B cell (primary cell): ENCODE results near the gene TRMT112. TPM values are rescaled to one million over a fixed set of nuclear protein-coding genes. Genes with fewer than 3 reads are reported as not detected.

Source experiments
- ATAC-seq: fragments of 200-7000 bp; cut with Tn5 transposase; one replicate; pipeline ENCODE4 v1.10.0; 2021; ENCODE audit warnings: low read depth, mild to moderate bottlenecking, moderate number of reproducible peaks, moderate library complexity
- CTCF ChIA-PET: fragments of 350-600 bp; sonication (Branson Sonifier 250); formaldehyde crosslinking; loops from one replicate; lab custom pipeline; 2021; ENCODE audit warnings: antibody characterized with exemption, inconsistent platforms; lab: Charles Lee
- POLR2A ChIA-PET: fragments of 350-600 bp; sonication (Branson Sonifier 250); formaldehyde crosslinking; loops from one replicate; lab custom pipeline; 2021; ENCODE audit warnings: antibody characterized with exemption; lab: Charles Lee
- DNase-seq: peaks from one replicate; pipeline ENCODE4 v3.0.0; 2013
- H2AFZ ChIP-seq: 2 replicates; pipeline ENCODE4 v1.6.1; 2012; ENCODE audit warnings: mild to moderate bottlenecking, low read depth, low read length; ENCODE audit not compliant: insufficient read depth, poor library complexity, severe bottlenecking
- H3K27ac ChIP-seq, 2 donors: 1 replicate in 1 of 2; 2 replicates in 1 of 2; pipeline ENCODE4 v1.5.1; 2012 to 2013; ENCODE audit warnings: low read length in 2 of 2, mild to moderate bottlenecking in 2 of 2, moderate library complexity in 1 of 2
- H3K27me3 ChIP-seq, 4 experiments: fragments of 200-600 bp in 1 of 4; sonication (generic) in 1 of 4; replicated peaks in 1 of 4; 1 replicate in 2 of 4; 2 replicates in 2 of 4; pipeline versions ENCODE4 v1.6.1 to v1.7.0; 2013 to 2016; ENCODE audit warnings: low read length in 3 of 4, mild to moderate bottlenecking in 2 of 4, mixed read lengths in 1 of 4, moderate library complexity in 1 of 4; ENCODE audit not compliant: insufficient read depth in 4 of 4, control insufficient read depth in 3 of 4; ENCODE audit errors: control extremely low read depth in 1 of 4
- H3K36me3 ChIP-seq, 2 experiments: replicated peaks in 1 of 2; 1 replicate in 1 of 2; 2 replicates in 1 of 2; pipeline versions ENCODE4 v1.6.1 to v1.7.1; 2013; ENCODE audit warnings: low read length in 1 of 2; ENCODE audit not compliant: insufficient read depth in 2 of 2, control insufficient read depth in 1 of 2; ENCODE audit errors: control extremely low read depth in 1 of 2, extremely low read depth in 1 of 2
- H3K4me1 ChIP-seq, 2 donors: fragments of 200-600 bp in 1 of 2; sonication (generic) in 1 of 2; 1 replicate in 1 of 2; 2 replicates in 1 of 2; pipeline versions ENCODE4 v1.5.1 to v1.6.1; 2013 to 2017; ENCODE audit warnings: low read length in 2 of 2; ENCODE audit not compliant: control insufficient read depth in 2 of 2, insufficient read depth in 2 of 2
- H3K4me2 ChIP-seq: replicated peaks from 2 replicates; pipeline ENCODE3; 2012; ENCODE audit warnings: mild to moderate bottlenecking, low read depth, low read length; ENCODE audit not compliant: poor library complexity, severe bottlenecking
- H3K4me3 ChIP-seq, 5 experiments: fragments of 200-600 bp in 1 of 5; sonication (generic) in 1 of 5; 1 replicate in 3 of 5; 2 replicates in 2 of 5; pipeline versions ENCODE4 v1.5.1 to v1.7.0; 2011 to 2016; ENCODE audit warnings: low read length in 4 of 5, mild to moderate bottlenecking in 4 of 5, low read depth in 2 of 5, control low read depth in 1 of 5, moderate library complexity in 1 of 5; ENCODE audit not compliant: insufficient read depth in 1 of 5; ENCODE audit errors: control extremely low read depth in 1 of 5, extremely low read depth in 1 of 5
- H3K79me2 ChIP-seq: fragments of 200-600 bp; sonication (generic); one replicate; pipeline ENCODE4 v1.6.0; 2016; ENCODE audit warnings: low read length; ENCODE audit not compliant: control insufficient read depth, insufficient read depth
- H3K9ac ChIP-seq: fragments of 200-600 bp; sonication (generic); 2 replicates; pipeline ENCODE4 v1.6.1; 2017; ENCODE audit warnings: mild to moderate bottlenecking, low read length, moderate library complexity
- H3K9me3 ChIP-seq, 3 donors: one replicate each; pipeline versions ENCODE4 v1.6.1 to v1.7.1; 2013; ENCODE audit warnings: low read length in 2 of 3; ENCODE audit not compliant: control insufficient read depth in 2 of 3, insufficient read depth in 1 of 3; ENCODE audit errors: control extremely low read depth in 1 of 3
- H4K20me1 ChIP-seq: 2 replicates; pipeline ENCODE4 v1.6.0; 2012; ENCODE audit warnings: mild to moderate bottlenecking, low read length; ENCODE audit not compliant: insufficient read depth, control insufficient read depth, poor library complexity, severe bottlenecking
- H3K27ac Mint-ChIP-seq: one replicate; pipeline ENCODE4 v1.8.0; 2021; ENCODE audit warnings: mixed read lengths
- H3K27me3 Mint-ChIP-seq: one replicate; pipeline ENCODE4 v1.8.0; 2021; ENCODE audit warnings: mixed read lengths
- H3K4me1 Mint-ChIP-seq: one replicate; pipeline ENCODE4 v1.8.0; 2021; ENCODE audit warnings: mixed read lengths
- H3K4me3 Mint-ChIP-seq: one replicate; pipeline ENCODE4 v1.8.0; 2021; ENCODE audit warnings: mixed read lengths
- H3K9me3 Mint-ChIP-seq: one replicate; pipeline ENCODE4 v1.8.0; 2022; ENCODE audit warnings: mixed read lengths; ENCODE audit not compliant: insufficient read depth
- EZH2 ChIP-seq: IDR thresholded peaks from 2 replicates; pipeline ENCODE4 v1.6.1; 2012; ENCODE audit warnings: borderline replicate concordance, low read depth, mild to moderate bottlenecking, moderate library complexity, low read length; ENCODE audit not compliant: insufficient read depth, poor library complexity, severe bottlenecking
- WGBS: methylation state at CpG from one replicate; pipeline ENCODE4 v1.1.5; 2013; ENCODE audit warnings: missing lambda C conversion rate; ENCODE audit not compliant: insufficient coverage; 5-methylcytosine and 5-hydroxymethylcytosine counted together
- intact Hi-C: fragments of 100-400 bp; cut with micrococcal nuclease; formaldehyde crosslinking; loops from one replicate; pipeline ENCODE4 v1.10.0; 2022
- polyA plus RNA-seq: library from polyadenylated mRNA; depleted of rRNA; stranded (reverse); fragments of >200 nt; gene quantifications from 2 replicates; pipeline ENCODE4 v1.2.3, GENCODE V29; 2012
- total RNA-seq, 2 donors: library from RNA; stranded (reverse); fragments of 120-200 nt in 1 of 2; gene quantifications; 1 replicate in 1 of 2; 2 replicates in 1 of 2; pipeline versions ENCODE4 v1.2.3 to v1.2.4, GENCODE V29; 2013 to 2022
- TF ChIP-seq, protein P1 (sequence below): fragments of 200-600 bp; IDR thresholded peaks from one replicate; pipeline ENCODE4 v1.8.0; 2022; ENCODE audit warnings: antibody characterized with exemption, mild to moderate bottlenecking

Gene TRMT112
- total and polyA plus RNA-seq, 2 donors (not counting 1 experiment from before 2014, with no cell fraction given), result 133 to 231 TPM

DNA sequence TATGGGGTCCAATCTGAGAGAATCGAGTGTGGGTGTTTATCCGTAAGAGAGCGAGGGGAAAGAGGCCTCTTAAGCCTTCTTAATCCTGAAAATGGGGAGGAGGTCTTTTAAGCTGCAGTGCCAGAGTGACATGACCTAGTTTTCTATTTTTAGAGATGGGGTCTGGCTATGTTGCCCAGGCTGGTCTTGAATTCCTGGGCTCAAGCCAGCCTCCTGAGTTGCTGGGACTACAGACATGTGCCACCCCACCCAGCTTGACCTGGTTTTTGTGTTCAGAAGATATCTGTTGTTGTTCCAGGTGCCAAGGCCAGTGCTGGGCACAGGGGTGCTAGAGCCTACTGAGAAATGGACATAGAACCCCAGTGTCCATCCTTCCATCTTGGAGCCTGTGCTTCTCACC is 34.3 kb downstream of the TRMT112 start:
- peak overlapping the region; percentile 90 for H3K4me3 Mint-ChIP-seq
- no peak overlapping the region for H3K27ac Mint-ChIP-seq
- DNase-seq (no peak), ATAC-seq (no peak)
- peaks cover 34% of the 10 kb centered on the region for H3K79me2 ChIP-seq
- no peaks in the 10 kb centered on the region for H3K27me3 ChIP-seq
- whole genome bisulfite sequencing, result no CpG with 5 or more reads among the region's 3 CpGs
- H3K4me1 Mint-ChIP-seq, result peaks cover 20% of the 10 kb centered on the region
- peaks cover 10% of the 10 kb centered on the region for H4K20me1 ChIP-seq
- intact Hi-C loops, result no loop called here
- no peak overlapping the region for H3K27ac ChIP-seq
- no peak overlapping the region for H3K4me3 ChIP-seq
- H3K9me3 ChIP-seq, result no peaks in the 10 kb centered on the region
- H3K27me3 Mint-ChIP-seq, result no peaks in the 10 kb centered on the region
- POLR2A ChIA-PET, result interaction anchor here (5.7 kb wide), 1 partner anchor 13 kb away, joined by 67 read pairs; no protein-coding TSS in a partner anchor
- TF ChIP-seq, protein P1, sequence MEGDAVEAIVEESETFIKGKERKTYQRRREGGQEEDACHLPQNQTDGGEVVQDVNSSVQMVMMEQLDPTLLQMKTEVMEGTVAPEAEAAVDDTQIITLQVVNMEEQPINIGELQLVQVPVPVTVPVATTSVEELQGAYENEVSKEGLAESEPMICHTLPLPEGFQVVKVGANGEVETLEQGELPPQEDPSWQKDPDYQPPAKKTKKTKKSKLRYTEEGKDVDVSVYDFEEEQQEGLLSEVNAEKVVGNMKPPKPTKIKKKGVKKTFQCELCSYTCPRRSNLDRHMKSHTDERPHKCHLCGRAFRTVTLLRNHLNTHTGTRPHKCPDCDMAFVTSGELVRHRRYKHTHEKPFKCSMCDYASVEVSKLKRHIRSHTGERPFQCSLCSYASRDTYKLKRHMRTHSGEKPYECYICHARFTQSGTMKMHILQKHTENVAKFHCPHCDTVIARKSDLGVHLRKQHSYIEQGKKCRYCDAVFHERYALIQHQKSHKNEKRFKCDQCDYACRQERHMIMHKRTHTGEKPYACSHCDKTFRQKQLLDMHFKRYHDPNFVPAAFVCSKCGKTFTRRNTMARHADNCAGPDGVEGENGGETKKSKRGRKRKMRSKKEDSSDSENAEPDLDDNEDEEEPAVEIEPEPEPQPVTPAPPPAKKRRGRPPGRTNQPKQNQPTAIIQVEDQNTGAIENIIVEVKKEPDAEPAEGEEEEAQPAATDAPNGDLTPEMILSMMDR, result no peak
- TF ChIP-seq EZH2, result no peak
- H2AFZ ChIP-seq, result no peak overlapping the region
- no peak overlapping the region for H3K9ac ChIP-seq
- H3K4me1 ChIP-seq, result peaks cover 13 to 18% of the 10 kb centered on the region in 2 donors
- CTCF ChIA-PET, result interaction anchor here (1.0 to 4.6 kb wide), 5 partner anchors 12 to 87 kb away, joined by 3 to 33 read pairs (median 14); partner anchors contain the start of gene CATSPERZ
- no peak overlapping the region for H3K4me2 ChIP-seq
- peaks cover 0 to 13% of the 10 kb centered on the region in 2 experiments for H3K36me3 ChIP-seq
- H3K9me3 Mint-ChIP-seq, result no peaks in the 10 kb centered on the region

DNA sequence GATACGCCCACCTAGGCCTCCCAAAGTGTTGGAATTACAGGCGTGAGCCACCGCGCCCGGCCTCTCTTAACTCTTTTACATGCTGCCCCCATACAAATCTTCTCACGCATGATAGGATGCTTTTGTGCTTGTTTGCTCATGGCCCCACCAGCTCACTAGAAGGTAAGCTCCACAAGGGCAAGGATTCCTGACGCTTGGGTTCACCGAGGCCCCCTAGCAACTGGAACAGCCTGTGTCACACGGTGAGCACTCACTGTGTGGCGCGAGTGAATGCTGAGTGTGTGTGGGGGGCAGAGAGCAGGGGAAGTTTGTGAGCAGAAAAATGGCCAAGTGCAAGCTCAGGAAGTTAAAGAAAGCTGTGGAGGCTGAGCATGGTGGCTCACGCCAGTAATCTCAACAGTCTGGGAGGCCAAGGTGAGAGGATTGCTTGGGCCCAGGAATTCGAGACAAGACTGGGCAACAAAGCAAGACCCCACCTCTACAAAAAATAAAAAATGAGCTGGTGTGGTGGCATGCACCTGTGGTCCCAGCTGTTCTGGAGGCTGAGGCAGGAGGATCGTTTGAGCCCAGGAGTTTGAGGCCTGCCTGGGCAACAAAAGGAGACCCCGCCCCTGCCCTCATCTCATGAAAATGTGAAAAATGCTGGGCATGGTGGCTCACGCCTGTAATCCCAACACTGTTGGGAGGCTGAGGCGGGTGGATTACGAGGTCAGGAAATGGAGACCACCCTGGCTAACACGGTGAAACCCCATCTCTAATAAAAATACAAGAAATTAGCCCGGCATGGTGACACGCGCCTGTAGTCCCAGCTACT is 35.2 kb downstream of the TRMT112 start:
- Mint-ChIP-seq H3K27ac (no peak overlapping the region), H3K4me3 (no peak overlapping the region), H3K4me1 (peaks cover 20% of the 10 kb centered on the region), H3K27me3 (no peaks in the 10 kb centered on the region), H3K9me3 (no peaks in the 10 kb centered on the region)
- 100% methylated on average over 13 of the region's 22 CpGs for WGBS
- POLR2A ChIA-PET, result interaction anchor here (5.7 kb wide), 1 partner anchor 12 kb away, joined by 67 read pairs; no protein-coding TSS in a partner anchor
- DNase-seq (no peak), ATAC-seq (no peak)
- TF ChIP-seq EZH2, result no peak
- TF ChIP-seq, protein P1, result no peak
- Histone ChIP-seq H3K4me1 (peaks cover 13 to 18% of the 10 kb centered on the region in 2 donors), H2AFZ (no peak overlapping the region), H3K36me3 (peaks cover 0 to 13% of the 10 kb centered on the region in 2 experiments), H3K9ac (no peak overlapping the region), H3K9me3 (no peaks in the 10 kb centered on the region), H3K27ac (no peak overlapping the region), H4K20me1 (peaks cover 3% of the 10 kb centered on the region), H3K79me2 (peaks cover 34% of the 10 kb centered on the region), H3K4me3 (no peak overlapping the region), H3K27me3 (no peaks in the 10 kb centered on the region), H3K4me2 (no peak overlapping the region)
- intact Hi-C loops, result no loop called here
- CTCF ChIA-PET, result interaction anchor here (1.6 to 4.6 kb wide), 3 partner anchors 11 to 78 kb away, joined by 3 to 33 read pairs (median 8); no protein-coding TSS in a partner anchor
